Activated T-cell treated with anti-CD3 and anti-CD28 coated beads for 48 hours (primary cell): ENCODE measurements around the gene PPM1H.
"Not testable (repeated sequence)": the region's sequence is repeated elsewhere in the genome, so short reads cannot be mapped to it uniquely, and the experiment has no call there.

Experiments
- DNase-seq: peaks from one replicate; pipeline ENCODE4 v3.0.0-alpha.2; 2020; ENCODE audit warnings: low read depth

PPM1H gene

GRCh38 chr12:62681306-62681705 is 253.6 kb downstream of the PPM1H start:
- DNase-seq: no peak

- DNase-seq: no peak
Measured at GRCh38 chr12:62679608-62680007, 255.3 kb downstream of the PPM1H start.

GRCh38 chr12:62677355-62677754 is 257.6 kb downstream of the PPM1H start:
- no peak for DNase-seq

- no peak for DNase-seq
Measured at GRCh38 chr12:62676521-62677307, 258.2 kb downstream of the PPM1H start.

GRCh38 chr12:62673028-62673815 is 261.7 kb downstream of the PPM1H start:
- no peak for DNase-seq

GRCh38 chr12:62670986-62671720 is 263.8 kb downstream of the PPM1H start:
- no peak for DNase-seq

- DNase-seq: no peak
Measured at GRCh38 chr12:62668782-62669181, 266.2 kb downstream of the PPM1H start.

GRCh38 chr12:62664951-62665350 is 270.0 kb downstream of the PPM1H start:
- not testable (repeated sequence) for DNase-seq

- DNase-seq: no peak
Measured at GRCh38 chr12:62660756-62661155, 274.2 kb downstream of the PPM1H start.

- DNase-seq: no peak
Measured at GRCh38 chr12:62659453-62660295, 275.3 kb downstream of the PPM1H start.

GRCh38 chr12:62658910-62659309 is 276.0 kb downstream of the PPM1H start:
- no peak for DNase-seq

GRCh38 chr12:62657363-62657632 is 277.7 kb downstream of the PPM1H start:
- DNase-seq: no peak

- no peak for DNase-seq
Measured at GRCh38 chr12:62656591-62657362, 278.2 kb downstream of the PPM1H start.

GRCh38 chr12:62655666-62656151 is 279.2 kb downstream of the PPM1H start:
- DNase-seq: no peak

GRCh38 chr12:62654326-62655241 is 280.4 kb downstream of the PPM1H start:
- no peak for DNase-seq

- no peak for DNase-seq
Measured at GRCh38 chr12:62653740-62654139, 281.2 kb downstream of the PPM1H start.

GRCh38 chr12:62653304-62653703 is 281.6 kb downstream of the PPM1H start:
- DNase-seq: no peak

- no peak for DNase-seq
Measured at GRCh38 chr12:62651138-62651537, 283.8 kb downstream of the PPM1H start.

- DNase-seq: no peak
Measured at GRCh38 chr12:62649412-62650138, 285.4 kb downstream of the PPM1H start.
